GM18907 (cell line): ENCODE measurements around the gene SWAP70.
A peak's percentile ranks its signal among the peaks of the same experiment; 100 is the strongest.

ENCODE experiments used
- ATAC-seq: cut with Tn5 transposase; IDR thresholded peaks from one replicate; pipeline ENCODE4 v1.9.1; 2021; ENCODE audit warnings: mild to moderate bottlenecking, moderate library complexity; ENCODE audit not compliant: unreplicated experiment

SWAP70 gene

GRCh38 chr11:9773524-9773923, 109.6 kb downstream of the SWAP70 start:
- no peak for ATAC-seq

GRCh38 chr11:9774109-9774508, 110.2 kb downstream of the SWAP70 start:
- ATAC-seq = no peak

GRCh38 chr11:9774591-9775397, 110.9 kb downstream of the SWAP70 start:
- ATAC-seq = no peak

GRCh38 chr11:9775398-9775779, 111.5 kb downstream of the SWAP70 start:
- ATAC-seq = no peak

GRCh38 chr11:9776203-9776602, 112.3 kb downstream of the SWAP70 start:
- ATAC-seq = no peak

GRCh38 chr11:9777066-9777465, 113.2 kb downstream of the SWAP70 start:
- ATAC-seq = no peak

GRCh38 chr11:9777525-9777924, 113.6 kb downstream of the SWAP70 start:
- ATAC-seq = no peak

GRCh38 chr11:9780929-9781328, 117.1 kb downstream of the SWAP70 start:
- ATAC-seq = no peak

GRCh38 chr11:9783986-9784385, 120.1 kb downstream of the SWAP70 start:
- no peak for ATAC-seq

GRCh38 chr11:9784602-9785315, 120.9 kb downstream of the SWAP70 start:
- no peak for ATAC-seq

GRCh38 chr11:9787260-9787659, 123.4 kb downstream of the SWAP70 start:
- ATAC-seq = peak; percentile 40

GRCh38 chr11:9787981-9788521, 124.2 kb downstream of the SWAP70 start:
- ATAC-seq = peak; percentile 30

- ATAC-seq = no peak
Measured at GRCh38 chr11:9789910-9790309, 126.0 kb downstream of the SWAP70 start.

- no peak for ATAC-seq
Measured at GRCh38 chr11:9790703-9791102, 126.8 kb downstream of the SWAP70 start.

GRCh38 chr11:9796266-9796665, 132.4 kb downstream of the SWAP70 start:
- ATAC-seq = no peak

- ATAC-seq = no peak
Measured at GRCh38 chr11:9796854-9797253, 133.0 kb downstream of the SWAP70 start.

- no peak for ATAC-seq
Measured at GRCh38 chr11:9797300-9797699, 133.4 kb downstream of the SWAP70 start.

GRCh38 chr11:9799886-9800285, 136.0 kb downstream of the SWAP70 start:
- no peak for ATAC-seq

GRCh38 chr11:9802291-9802861, 138.5 kb downstream of the SWAP70 start:
- no peak for ATAC-seq
